ENCODE data around the gene BEX5. TPM values are rescaled to one million over a fixed set of nuclear protein-coding genes. Genes with fewer than 3 reads are reported as not detected.
"Not testable (repeated sequence)": the region's sequence is repeated elsewhere in the genome, so short reads cannot be mapped to it uniquely, and the experiment has no call there.

Gene BEX5
- total RNA-seq, 1 donor from 2014 or later, result 1.6 TPM

DNA sequence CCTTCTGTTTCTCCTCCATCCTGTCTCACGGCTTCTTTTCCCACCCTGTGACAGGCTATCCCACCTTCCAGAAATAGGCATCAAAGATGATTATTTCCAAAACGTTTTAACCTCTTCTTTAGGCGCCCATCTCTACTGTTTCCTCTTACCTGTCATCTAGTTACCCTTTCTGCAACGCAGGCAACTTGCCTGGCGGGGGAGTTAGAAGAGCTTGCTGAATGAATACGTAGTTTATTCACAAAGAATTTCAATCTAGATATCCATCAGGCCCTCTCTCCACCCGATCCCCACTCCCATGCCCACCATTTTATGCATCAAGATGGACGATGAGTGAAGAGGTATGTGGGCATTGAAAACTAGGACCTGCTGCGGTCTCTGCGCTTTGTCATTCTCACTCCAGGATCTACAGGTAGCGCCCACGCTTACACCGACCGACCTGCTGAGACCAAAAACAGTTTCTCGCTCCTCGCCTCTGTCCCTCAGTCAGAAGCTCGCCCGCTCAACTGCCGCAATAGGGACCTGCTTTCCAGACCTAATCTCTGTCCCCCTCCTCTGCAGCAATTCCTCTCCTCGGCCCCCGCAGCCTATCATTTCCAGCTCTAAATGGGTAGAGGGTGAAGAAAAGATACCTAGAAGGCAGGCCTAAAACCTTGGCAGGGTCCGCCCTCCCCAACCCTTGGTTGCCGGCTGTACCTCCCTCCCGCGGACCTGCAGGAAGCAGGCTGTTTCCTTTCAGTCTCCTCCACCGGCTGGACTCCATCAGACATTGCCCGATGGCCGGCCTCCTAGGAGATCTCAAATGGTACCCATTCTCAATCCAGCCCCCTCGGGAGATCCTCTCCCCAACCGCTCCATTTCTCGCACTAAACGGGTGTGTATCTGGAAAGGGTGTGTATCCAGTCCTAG is 624 bp downstream of the BEX5 start:
- peak overlapping the region; percentile 95 for H3K4me3 Mint-ChIP-seq (ENCODE audit: unreplicated experiment)
- FAIRE-seq, result no peak
- no peaks in the 10 kb centered on the region for H3K9me3 ChIP-seq (ENCODE audit: insufficient read depth, low read depth, low read length)
- H3K36me3 ChIP-seq (ENCODE audit: insufficient read depth, low read length), result no peaks in the 10 kb centered on the region
- no peaks in the 10 kb centered on the region for H4K20me1 ChIP-seq (ENCODE audit: insufficient read depth, low read length)
- H3K27me3 Mint-ChIP-seq (ENCODE audit: low read depth, unreplicated experiment), result peaks cover 9% of the 10 kb centered on the region
- no peaks in the 10 kb centered on the region for H3K27me3 ChIP-seq (ENCODE audit: insufficient read depth, low read length)
- DNase-seq (ENCODE audit: low read depth), result no peak
- no peaks in the 10 kb centered on the region for H3K4me1 Mint-ChIP-seq (ENCODE audit: low read depth, unreplicated experiment)
- peak overlapping the region; percentile 86 for H3K27ac Mint-ChIP-seq (ENCODE audit: unreplicated experiment)
- peak overlapping the region; percentile 23 for H3K9ac ChIP-seq (ENCODE audit: low read length)
- peak overlapping the region; percentile 23 for H3K4me3 ChIP-seq (ENCODE audit: insufficient read depth, low read depth, low read length)
- no peaks in the 10 kb centered on the region for H3K79me2 ChIP-seq (ENCODE audit: insufficient read depth, low read length)
- H3K4me2 ChIP-seq (ENCODE audit: low read length), result peak overlapping the region; percentile 79
- no peak overlapping the region for H3K27ac ChIP-seq (ENCODE audit: low read depth, low read length)
- no peak for TF ChIP-seq EZH2 (IDR thresholded peaks at IDR 0.05; ENCODE audit: insufficient read depth, low read length)
- TF ChIP-seq, protein P1, sequence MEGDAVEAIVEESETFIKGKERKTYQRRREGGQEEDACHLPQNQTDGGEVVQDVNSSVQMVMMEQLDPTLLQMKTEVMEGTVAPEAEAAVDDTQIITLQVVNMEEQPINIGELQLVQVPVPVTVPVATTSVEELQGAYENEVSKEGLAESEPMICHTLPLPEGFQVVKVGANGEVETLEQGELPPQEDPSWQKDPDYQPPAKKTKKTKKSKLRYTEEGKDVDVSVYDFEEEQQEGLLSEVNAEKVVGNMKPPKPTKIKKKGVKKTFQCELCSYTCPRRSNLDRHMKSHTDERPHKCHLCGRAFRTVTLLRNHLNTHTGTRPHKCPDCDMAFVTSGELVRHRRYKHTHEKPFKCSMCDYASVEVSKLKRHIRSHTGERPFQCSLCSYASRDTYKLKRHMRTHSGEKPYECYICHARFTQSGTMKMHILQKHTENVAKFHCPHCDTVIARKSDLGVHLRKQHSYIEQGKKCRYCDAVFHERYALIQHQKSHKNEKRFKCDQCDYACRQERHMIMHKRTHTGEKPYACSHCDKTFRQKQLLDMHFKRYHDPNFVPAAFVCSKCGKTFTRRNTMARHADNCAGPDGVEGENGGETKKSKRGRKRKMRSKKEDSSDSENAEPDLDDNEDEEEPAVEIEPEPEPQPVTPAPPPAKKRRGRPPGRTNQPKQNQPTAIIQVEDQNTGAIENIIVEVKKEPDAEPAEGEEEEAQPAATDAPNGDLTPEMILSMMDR (IDR thresholded peaks at IDR 0.05; ENCODE audit: insufficient read depth, low read depth, low read length), result no peak
- H3K36me3 Mint-ChIP-seq (ENCODE audit: low read depth, unreplicated experiment), result no peaks in the 10 kb centered on the region
- peak overlapping the region; percentile 71 for H2AFZ ChIP-seq (ENCODE audit: low read depth, low read length)
- no peaks in the 10 kb centered on the region for H3K4me1 ChIP-seq (ENCODE audit: insufficient read depth, low read length)
- H3K9me3 Mint-ChIP-seq (ENCODE audit: unreplicated experiment), result no peaks in the 10 kb centered on the region

DNA sequence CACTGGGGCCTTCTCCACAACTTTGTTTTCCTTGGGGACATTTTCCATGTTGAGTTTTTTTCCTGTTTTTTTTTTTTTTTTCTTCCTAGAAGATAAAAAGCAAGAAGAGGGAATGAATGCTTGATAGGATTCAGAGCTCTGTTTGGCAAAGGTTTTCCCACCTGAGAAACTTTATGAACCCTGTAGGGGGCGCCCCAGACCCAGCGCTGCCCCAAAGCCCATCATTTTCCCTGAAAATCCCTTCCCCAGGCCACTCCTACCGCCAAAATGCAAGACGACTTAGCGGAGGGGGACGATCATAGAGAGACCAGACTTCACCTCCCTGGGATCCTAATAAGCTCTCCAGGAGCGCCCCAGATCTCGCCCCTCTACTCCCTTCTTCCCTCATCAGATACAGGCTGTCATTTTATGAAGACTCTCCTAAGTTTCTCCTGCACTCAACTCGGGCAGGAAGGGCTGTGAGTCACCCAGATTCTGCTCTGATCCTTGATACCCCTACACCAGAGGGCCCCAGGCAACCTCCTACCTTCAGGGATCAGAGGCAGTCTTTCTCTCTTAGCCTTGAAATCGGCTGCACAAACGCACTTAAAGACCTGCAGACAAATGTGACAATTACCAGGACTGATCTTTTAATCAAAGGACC is 1.4 kb downstream of the BEX5 start:
- Histone ChIP-seq H3K36me3 (ENCODE audit: insufficient read depth, low read length) (no peaks in the 10 kb centered on the region), H2AFZ (ENCODE audit: low read depth, low read length) (no peak overlapping the region), H3K9ac (ENCODE audit: low read length) (no peak overlapping the region), H3K4me2 (ENCODE audit: low read length) (no peak overlapping the region), H3K27ac (ENCODE audit: low read depth, low read length) (no peak overlapping the region), H3K9me3 (ENCODE audit: insufficient read depth, low read depth, low read length) (no peaks in the 10 kb centered on the region), H4K20me1 (ENCODE audit: insufficient read depth, low read length) (no peaks in the 10 kb centered on the region), H3K4me3 (ENCODE audit: insufficient read depth, low read depth, low read length) (no peak overlapping the region), H3K4me1 (ENCODE audit: insufficient read depth, low read length) (no peaks in the 10 kb centered on the region), H3K27me3 (ENCODE audit: insufficient read depth, low read length) (no peaks in the 10 kb centered on the region), H3K79me2 (ENCODE audit: insufficient read depth, low read length) (no peaks in the 10 kb centered on the region)
- Mint-ChIP-seq H3K9me3 (ENCODE audit: unreplicated experiment) (no peaks in the 10 kb centered on the region), H3K36me3 (ENCODE audit: low read depth, unreplicated experiment) (no peaks in the 10 kb centered on the region), H3K4me1 (ENCODE audit: low read depth, unreplicated experiment) (no peaks in the 10 kb centered on the region), H3K4me3 (ENCODE audit: unreplicated experiment) (no peak overlapping the region), H3K27ac (ENCODE audit: unreplicated experiment) (no peak overlapping the region), H3K27me3 (ENCODE audit: low read depth, unreplicated experiment) (peaks cover 9% of the 10 kb centered on the region)
- TF ChIP-seq, protein P1 (IDR thresholded peaks at IDR 0.05; ENCODE audit: insufficient read depth, low read depth, low read length), result no peak
- no peak for TF ChIP-seq EZH2 (IDR thresholded peaks at IDR 0.05; ENCODE audit: insufficient read depth, low read length)
- FAIRE-seq (no peak), DNase-seq (ENCODE audit: low read depth) (no peak)

DNA sequence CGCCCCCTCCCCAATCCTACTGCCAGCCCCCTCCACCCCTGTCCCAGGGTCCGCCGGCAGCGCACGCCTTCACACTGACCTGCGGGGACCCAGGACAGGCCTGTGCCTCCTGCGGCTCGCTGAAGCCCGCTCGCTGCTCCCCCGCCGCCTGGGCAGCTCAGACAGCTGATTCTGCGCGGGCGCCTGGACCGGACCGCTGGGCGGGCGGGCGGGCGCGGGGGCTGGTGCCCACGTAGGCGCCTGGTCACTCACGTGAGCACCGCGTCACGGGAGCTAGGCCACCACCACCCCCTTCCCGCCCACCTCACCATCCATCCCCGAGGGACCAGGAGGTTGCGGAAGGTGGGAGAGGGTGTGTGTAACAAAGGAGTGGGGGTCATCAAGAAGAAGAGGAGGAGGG is 13.5 kb downstream of the BEX5 start, which contains the start of gene TCEAL6:
TSS of gene TCEAL6 (minus strand) at position 208 of the 400 bp plus-strand sequence.
- not testable (repeated sequence) for FAIRE-seq; H3K9me3 ChIP-seq (ENCODE audit: insufficient read depth, low read depth, low read length); H3K36me3 ChIP-seq (ENCODE audit: insufficient read depth, low read length); H3K27ac Mint-ChIP-seq (ENCODE audit: unreplicated experiment); H3K27me3 ChIP-seq (ENCODE audit: insufficient read depth, low read length); H2AFZ ChIP-seq (ENCODE audit: low read depth, low read length); H3K27me3 Mint-ChIP-seq (ENCODE audit: low read depth, unreplicated experiment); H3K4me1 Mint-ChIP-seq (ENCODE audit: low read depth, unreplicated experiment); H4K20me1 ChIP-seq (ENCODE audit: insufficient read depth, low read length); H3K4me2 ChIP-seq (ENCODE audit: low read length); H3K9ac ChIP-seq (ENCODE audit: low read length); H3K9me3 Mint-ChIP-seq (ENCODE audit: unreplicated experiment); H3K36me3 Mint-ChIP-seq (ENCODE audit: low read depth, unreplicated experiment); H3K4me1 ChIP-seq (ENCODE audit: insufficient read depth, low read length); H3K27ac ChIP-seq (ENCODE audit: low read depth, low read length); H3K4me3 ChIP-seq (ENCODE audit: insufficient read depth, low read depth, low read length); H3K4me3 Mint-ChIP-seq (ENCODE audit: unreplicated experiment); DNase-seq (ENCODE audit: low read depth); H3K79me2 ChIP-seq (ENCODE audit: insufficient read depth, low read length)

DNA sequence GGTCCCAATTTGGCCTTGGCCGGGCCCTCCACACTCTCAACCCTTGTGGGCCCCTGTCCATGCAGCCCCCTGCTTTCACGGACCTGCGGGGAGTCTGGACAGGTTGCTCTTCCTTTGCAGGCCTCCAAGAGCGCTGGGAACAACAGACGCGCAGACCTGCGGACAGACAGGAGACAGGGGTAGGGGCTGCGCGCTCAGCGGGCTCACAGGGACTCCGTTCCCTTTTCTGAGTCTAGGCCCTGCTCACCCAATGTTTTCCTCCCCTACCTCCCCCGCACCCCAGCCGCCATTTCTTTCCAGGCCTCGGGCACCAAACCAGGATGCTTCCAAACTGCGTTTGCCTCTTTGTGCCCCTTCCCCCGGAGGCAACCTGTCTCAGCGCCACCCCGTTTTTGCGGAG is 14.1 kb downstream of the BEX5 start:
- H3K36me3 ChIP-seq (ENCODE audit: insufficient read depth, low read length); H3K4me1 ChIP-seq (ENCODE audit: insufficient read depth, low read length); H3K36me3 Mint-ChIP-seq (ENCODE audit: low read depth, unreplicated experiment); FAIRE-seq; H3K4me2 ChIP-seq (ENCODE audit: low read length); H3K4me3 Mint-ChIP-seq (ENCODE audit: unreplicated experiment); H3K79me2 ChIP-seq (ENCODE audit: insufficient read depth, low read length); H3K9me3 Mint-ChIP-seq (ENCODE audit: unreplicated experiment); H4K20me1 ChIP-seq (ENCODE audit: insufficient read depth, low read length); H3K4me3 ChIP-seq (ENCODE audit: insufficient read depth, low read depth, low read length); H3K27ac ChIP-seq (ENCODE audit: low read depth, low read length); H2AFZ ChIP-seq (ENCODE audit: low read depth, low read length); H3K27me3 Mint-ChIP-seq (ENCODE audit: low read depth, unreplicated experiment); H3K9ac ChIP-seq (ENCODE audit: low read length); DNase-seq (ENCODE audit: low read depth); H3K27me3 ChIP-seq (ENCODE audit: insufficient read depth, low read length); H3K27ac Mint-ChIP-seq (ENCODE audit: unreplicated experiment); H3K9me3 ChIP-seq (ENCODE audit: insufficient read depth, low read depth, low read length); H3K4me1 Mint-ChIP-seq (ENCODE audit: low read depth, unreplicated experiment): not testable (repeated sequence)

All from astrocyte (in vitro differentiated cells and primary cell).